ENCODE results near the gene UBL5. TPM values are rescaled to one million over a fixed set of nuclear protein-coding genes. Genes with fewer than 3 reads are reported as not detected.

Gene UBL5
- total RNA-seq, 1 experiment from 2014 or later, result 345 TPM

- intact Hi-C loops (cut with micrococcal nuclease; ENCODE audit: unreplicated experiment), result no loop called here
- no peaks in the 10 kb centered on the region for H3K27me3 ChIP-seq (replicated peaks; ENCODE audit: control insufficient read depth, insufficient read depth, low read length)
- peaks cover 13% of the 10 kb centered on the region for H3K4me1 ChIP-seq
- no peaks in the 10 kb centered on the region for H3K9me3 Mint-ChIP-seq (ENCODE audit: unreplicated experiment)
- DNase-seq, result no peak
- H3K27me3 Mint-ChIP-seq (ENCODE audit: insufficient read depth, unreplicated experiment), result no peaks in the 10 kb centered on the region
- H3K27ac Mint-ChIP-seq (ENCODE audit: unreplicated experiment), result no peak overlapping the region
- no peaks in the 10 kb centered on the region for H3K9me3 ChIP-seq
- POLR2A ChIA-PET, result no interaction called here
- H3K4me3 ChIP-seq (ENCODE audit: low read depth, low read length), result no peak overlapping the region
- H3K36me3 ChIP-seq (ENCODE audit: control insufficient read depth, insufficient read depth, low read length), result no peaks in the 10 kb centered on the region
- peaks cover 7% of the 10 kb centered on the region for H3K4me1 Mint-ChIP-seq (ENCODE audit: low read depth, unreplicated experiment)
- no TSS peak for BruUV-seq (replicated peaks)
- CTCF ChIA-PET, result no interaction called here
- H3K4me3 Mint-ChIP-seq (ENCODE audit: unreplicated experiment), result no peak overlapping the region
- TF ChIP-seq CTCF (IDR thresholded peaks at IDR 0.05; ENCODE audit: insufficient read depth in 1 of 2, low read depth in 1 of 2, low read length in 1 of 2, severe bottlenecking in 1 of 2, unreplicated experiment in 1 of 2), result no peak
- H3K36me3 Mint-ChIP-seq (ENCODE audit: insufficient read depth, unreplicated experiment), result peaks cover 26% of the 10 kb centered on the region
Observed at GRCh38 chr19:9823816-9824215, 3.9 kb upstream of the UBL5 start.

GRCh38 chr19:9828551-9829063 is 889 bp downstream of the UBL5 start:
- H3K4me3 ChIP-seq (ENCODE audit: low read depth, low read length), result peak overlapping the region; percentile 58
- peak overlapping the region; percentile 86 for H3K4me3 Mint-ChIP-seq (ENCODE audit: unreplicated experiment)
- DNase-seq, result no peak
- ChIA-PET POLR2A (interaction anchor here (0.6 kb wide), 1 partner anchor 30 kb away, joined by 3 read pairs; no protein-coding TSS in a partner anchor), CTCF (interaction anchor here (0.6 kb wide), 1 partner anchor 63 kb away, joined by 3 read pairs; no protein-coding TSS in a partner anchor)
- no peak for TF ChIP-seq CTCF (IDR thresholded peaks at IDR 0.05; ENCODE audit: insufficient read depth in 1 of 2, low read depth in 1 of 2, low read length in 1 of 2, severe bottlenecking in 1 of 2, unreplicated experiment in 1 of 2)
- H3K9me3 ChIP-seq, result no peaks in the 10 kb centered on the region
- H3K9me3 Mint-ChIP-seq (ENCODE audit: unreplicated experiment), result no peaks in the 10 kb centered on the region
- peak overlapping the region; percentile 91 for H3K27ac Mint-ChIP-seq (ENCODE audit: unreplicated experiment)
- H3K4me1 Mint-ChIP-seq (ENCODE audit: low read depth, unreplicated experiment), result peaks cover 7% of the 10 kb centered on the region
- peaks cover 26% of the 10 kb centered on the region for H3K36me3 Mint-ChIP-seq (ENCODE audit: insufficient read depth, unreplicated experiment)
- TSS peak; percentile 71 for BruUV-seq (replicated peaks)
- no peaks in the 10 kb centered on the region for H3K36me3 ChIP-seq (ENCODE audit: control insufficient read depth, insufficient read depth, low read length)
- no peaks in the 10 kb centered on the region for H3K27me3 ChIP-seq (replicated peaks; ENCODE audit: control insufficient read depth, insufficient read depth, low read length)
- intact Hi-C loops (cut with micrococcal nuclease; ENCODE audit: unreplicated experiment), result loop anchor here (5.0 kb wide), 1 partner anchor 1301 kb away; no protein-coding TSS in a partner anchor
- 0 out of 2 replicates have a peak, but pooled peaks cover 7% of the 10 kb centered on the region for H3K4me1 ChIP-seq
- H3K27me3 Mint-ChIP-seq (ENCODE audit: insufficient read depth, unreplicated experiment), result no peaks in the 10 kb centered on the region

GRCh38 chr19:9834307-9834725 is 6.6 kb downstream of the UBL5 start:
- Mint-ChIP-seq H3K27ac (ENCODE audit: unreplicated experiment) (peak overlapping the region; percentile 83), H3K4me3 (ENCODE audit: unreplicated experiment) (peak overlapping the region; percentile 84), H3K4me1 (ENCODE audit: low read depth, unreplicated experiment) (no peaks in the 10 kb centered on the region), H3K27me3 (ENCODE audit: insufficient read depth, unreplicated experiment) (no peaks in the 10 kb centered on the region), H3K9me3 (ENCODE audit: unreplicated experiment) (no peaks in the 10 kb centered on the region), H3K36me3 (ENCODE audit: insufficient read depth, unreplicated experiment) (peaks cover 24% of the 10 kb centered on the region)
- intact Hi-C loops (cut with micrococcal nuclease; ENCODE audit: unreplicated experiment), result no loop called here
- ChIA-PET POLR2A (no interaction called here), CTCF (no interaction called here)
- no TSS peak for BruUV-seq (replicated peaks)
- no peak for TF ChIP-seq CTCF (IDR thresholded peaks at IDR 0.05; ENCODE audit: insufficient read depth in 1 of 2, low read depth in 1 of 2, low read length in 1 of 2, severe bottlenecking in 1 of 2, unreplicated experiment in 1 of 2)
- peaks cover 6% of the 10 kb centered on the region for H3K36me3 ChIP-seq (ENCODE audit: control insufficient read depth, insufficient read depth, low read length)
- peak overlapping the region; percentile 95 for H3K4me3 ChIP-seq (ENCODE audit: low read depth, low read length)
- H3K9me3 ChIP-seq, result no peaks in the 10 kb centered on the region
- H3K4me1 ChIP-seq, result no peaks in the 10 kb centered on the region; the same call in 1 of the 2 replicates
- DNase-seq, result no peak
- no peaks in the 10 kb centered on the region for H3K27me3 ChIP-seq (replicated peaks; ENCODE audit: control insufficient read depth, insufficient read depth, low read length)

All from Caco-2 (cell line).